SU-DHL-6 (cell line): Measurements from ENCODE around the gene MAP2K3.

ENCODE experiments used
- H2AFZ ChIP-seq: fragments of 200-600 bp; sonication (generic); 2 replicates; pipeline ENCODE4 v1.6.1; 2014; ENCODE audit warnings: low read depth, mild to moderate bottlenecking, moderate library complexity, mixed read lengths, antibody characterized with exemption, low read length; ENCODE audit not compliant: severe bottlenecking
- H3F3A ChIP-seq: fragments of 200-600 bp; shearing (Covaris generic); 2 replicates; pipeline ENCODE4 v1.6.0; 2016; ENCODE audit warnings: antibody characterized with exemption, mild to moderate bottlenecking; ENCODE audit not compliant: insufficient read depth
- H3K27ac ChIP-seq: fragments of 200-600 bp; sonication (generic); 2 replicates; pipeline ENCODE4 v1.5.1; 2016; ENCODE audit warnings: low read depth, mild to moderate bottlenecking, low read length, moderate library complexity, mixed read lengths
- H3K27me3 ChIP-seq: fragments of 200-600 bp; sonication (generic), shearing (Covaris generic); 2 replicates; pipeline ENCODE4 v1.6.0; 2014; ENCODE audit warnings: mild to moderate bottlenecking, low read length
- H3K36me3 ChIP-seq: fragments of 200-600 bp; sonication (generic); 2 replicates; pipeline ENCODE4 v1.6.1; 2014; ENCODE audit warnings: mild to moderate bottlenecking, low read length, mixed read lengths
- H3K4me2 ChIP-seq: fragments of 300-600, 200-600 bp; shearing (Covaris generic), sonication (generic); 2 replicates; pipeline ENCODE4 v1.6.0; 2014; ENCODE audit warnings: low read length, low read depth, mild to moderate bottlenecking; ENCODE audit not compliant: poor library complexity, severe bottlenecking
- H3K4me3 ChIP-seq: fragments of 200-600 bp; sonication (generic); 2 replicates; pipeline ENCODE4 v1.5.1; 2014; ENCODE audit warnings: antibody characterized with exemption, low read length, mild to moderate bottlenecking, mixed read lengths; ENCODE audit not compliant: insufficient read depth, poor library complexity, severe bottlenecking
- H3K79me2 ChIP-seq: fragments of 200-600 bp; sonication (generic); 2 replicates; pipeline ENCODE4 v1.6.1; 2014; ENCODE audit warnings: mild to moderate bottlenecking, low read length, moderate library complexity; ENCODE audit not compliant: insufficient read depth
- H3K9ac ChIP-seq: fragments of 200-600 bp; sonication (generic); 2 replicates; pipeline ENCODE4 v1.7.0; 2014; ENCODE audit warnings: mild to moderate bottlenecking, low read length
- H3K9me2 ChIP-seq: fragments of 200-600 bp; sonication (generic); replicated peaks from 2 replicates; pipeline ENCODE4 v1.6.1; 2014; ENCODE audit warnings: low read length; ENCODE audit not compliant: insufficient read depth
- H3K9me3 ChIP-seq: fragments of 200-600 bp; sonication (generic); 2 replicates; pipeline ENCODE4 v1.6.1; 2014; ENCODE audit warnings: low read length, mixed read lengths; ENCODE audit not compliant: insufficient read depth
- H4K20me1 ChIP-seq: fragments of 200-600 bp; sonication (generic); 2 replicates; pipeline ENCODE4 v1.6.1; 2014; ENCODE audit warnings: low read depth, mild to moderate bottlenecking, antibody characterized with exemption, low read length, moderate library complexity, mixed read lengths
- EZH2phosphoT487 ChIP-seq: fragments of 200-600 bp; sonication (generic), shearing (Covaris generic); conservative IDR thresholded peaks from 2 replicates; pipeline ENCODE4 v1.6.1; 2018; ENCODE audit warnings: mild to moderate bottlenecking, antibody characterized with exemption, low read length, moderate library complexity, mixed read lengths
- TF ChIP-seq, protein P1 (sequence below): fragments of 200-600 bp; sonication (generic); IDR thresholded peaks from one replicate; pipeline ENCODE4 v1.5.1; 2017; ENCODE audit warnings: antibody characterized with exemption, mild to moderate bottlenecking, low read length, moderate library complexity; ENCODE audit not compliant: insufficient read depth, poor library complexity, severe bottlenecking

The MAP2K3 gene

DNA sequence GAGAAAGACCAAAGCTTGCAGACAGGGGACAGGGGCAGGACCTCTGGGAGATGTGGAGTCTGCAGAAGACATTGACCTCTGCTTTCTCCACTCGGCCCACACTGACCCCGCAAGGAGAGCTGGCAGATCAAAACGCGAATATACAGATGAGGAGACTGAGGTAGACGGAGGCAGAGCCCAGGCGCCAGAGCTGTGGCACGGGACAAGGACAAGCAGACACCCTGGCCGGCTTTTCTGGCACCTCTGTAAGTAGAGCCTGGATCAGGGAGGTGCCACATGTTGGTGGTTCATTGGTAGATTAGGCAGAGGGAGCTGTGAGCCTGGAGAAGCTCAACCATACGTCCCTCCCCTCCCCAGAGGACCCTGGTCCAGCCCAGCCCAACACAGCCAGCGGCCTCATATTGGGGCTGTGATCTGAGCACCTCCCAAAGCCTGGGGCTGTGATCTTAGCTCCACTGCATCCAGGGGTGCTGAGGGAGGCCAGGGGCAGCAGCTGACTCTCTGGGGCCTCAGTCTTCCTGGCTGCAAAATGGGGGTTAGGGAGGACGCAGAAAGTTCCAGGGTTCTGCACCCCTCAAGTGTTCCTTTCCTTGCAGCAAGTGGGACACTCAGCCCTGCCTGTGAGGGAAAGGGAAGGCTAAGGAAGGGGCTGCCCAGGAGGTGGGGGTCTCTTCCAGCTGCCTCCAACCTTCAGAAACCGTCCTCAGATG is 35.3 kb upstream of the MAP2K3 start:
- H3K9me3 ChIP-seq, result no peaks in the 10 kb centered on the region
- H4K20me1 ChIP-seq, result no peaks in the 10 kb centered on the region
- no peak overlapping the region for H3K27ac ChIP-seq
- no peak overlapping the region for H2AFZ ChIP-seq
- H3K4me3 ChIP-seq, result no peak overlapping the region
- H3K36me3 ChIP-seq, result no peaks in the 10 kb centered on the region
- no peaks in the 10 kb centered on the region for H3K27me3 ChIP-seq
- H3K9me2 ChIP-seq, result no peaks in the 10 kb centered on the region
- no peak overlapping the region for H3K9ac ChIP-seq
- no peaks in the 10 kb centered on the region for H3F3A ChIP-seq
- no peaks in the 10 kb centered on the region for H3K79me2 ChIP-seq
- TF ChIP-seq, protein P1, sequence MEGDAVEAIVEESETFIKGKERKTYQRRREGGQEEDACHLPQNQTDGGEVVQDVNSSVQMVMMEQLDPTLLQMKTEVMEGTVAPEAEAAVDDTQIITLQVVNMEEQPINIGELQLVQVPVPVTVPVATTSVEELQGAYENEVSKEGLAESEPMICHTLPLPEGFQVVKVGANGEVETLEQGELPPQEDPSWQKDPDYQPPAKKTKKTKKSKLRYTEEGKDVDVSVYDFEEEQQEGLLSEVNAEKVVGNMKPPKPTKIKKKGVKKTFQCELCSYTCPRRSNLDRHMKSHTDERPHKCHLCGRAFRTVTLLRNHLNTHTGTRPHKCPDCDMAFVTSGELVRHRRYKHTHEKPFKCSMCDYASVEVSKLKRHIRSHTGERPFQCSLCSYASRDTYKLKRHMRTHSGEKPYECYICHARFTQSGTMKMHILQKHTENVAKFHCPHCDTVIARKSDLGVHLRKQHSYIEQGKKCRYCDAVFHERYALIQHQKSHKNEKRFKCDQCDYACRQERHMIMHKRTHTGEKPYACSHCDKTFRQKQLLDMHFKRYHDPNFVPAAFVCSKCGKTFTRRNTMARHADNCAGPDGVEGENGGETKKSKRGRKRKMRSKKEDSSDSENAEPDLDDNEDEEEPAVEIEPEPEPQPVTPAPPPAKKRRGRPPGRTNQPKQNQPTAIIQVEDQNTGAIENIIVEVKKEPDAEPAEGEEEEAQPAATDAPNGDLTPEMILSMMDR, result no peak
- TF ChIP-seq EZH2phosphoT487, result no peak
- no peak overlapping the region for H3K4me2 ChIP-seq

DNA sequence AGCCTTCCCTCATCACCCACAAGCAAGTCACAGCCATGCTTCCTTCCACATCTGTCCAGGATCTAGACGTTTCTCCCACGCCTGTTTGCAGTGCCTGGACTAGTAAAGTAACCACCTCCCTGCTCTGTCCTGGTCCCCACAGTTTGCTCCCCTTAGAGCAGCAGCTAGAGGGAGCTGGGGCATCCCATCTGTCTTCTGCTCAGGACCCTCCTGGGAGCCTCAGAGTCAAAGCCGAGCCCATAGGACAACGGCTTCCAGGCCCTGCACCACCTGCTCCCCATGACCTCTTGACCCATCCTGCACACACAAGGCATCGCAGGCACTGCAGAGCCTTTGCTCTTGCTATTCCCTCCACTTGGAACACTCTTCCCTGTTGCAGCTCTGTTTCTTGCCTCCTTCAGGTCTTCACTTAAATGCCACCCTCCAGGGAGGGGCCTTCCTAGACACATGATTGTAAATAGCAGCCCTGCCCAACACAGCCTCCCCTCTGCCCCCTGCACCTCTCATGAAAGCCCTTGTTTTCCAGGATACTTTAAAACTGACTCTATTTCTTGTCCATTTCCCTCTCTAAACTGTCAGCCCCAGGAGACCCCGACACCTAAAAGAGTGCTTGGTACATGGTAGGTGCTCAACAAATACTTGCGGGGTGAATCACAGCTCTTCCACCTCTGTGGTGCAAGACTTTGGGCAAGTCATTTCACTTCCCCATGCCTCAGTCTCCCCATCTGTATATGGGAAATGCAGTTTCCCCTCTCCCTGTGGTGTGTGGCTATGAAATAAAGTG is 34.4 kb upstream of the MAP2K3 start:
- H4K20me1 ChIP-seq, result no peaks in the 10 kb centered on the region
- TF ChIP-seq, protein P1, result no peak
- TF ChIP-seq EZH2phosphoT487, result no peak
- no peaks in the 10 kb centered on the region for H3K9me3 ChIP-seq
- no peak overlapping the region for H3K9ac ChIP-seq
- H3K79me2 ChIP-seq, result no peaks in the 10 kb centered on the region
- H3K4me3 ChIP-seq, result no peak overlapping the region
- H3F3A ChIP-seq, result no peaks in the 10 kb centered on the region
- no peaks in the 10 kb centered on the region for H3K9me2 ChIP-seq
- H3K4me2 ChIP-seq, result no peak overlapping the region
- no peaks in the 10 kb centered on the region for H3K27me3 ChIP-seq
- H3K27ac ChIP-seq, result no peak overlapping the region
- no peaks in the 10 kb centered on the region for H3K36me3 ChIP-seq
- no peak overlapping the region for H2AFZ ChIP-seq

DNA sequence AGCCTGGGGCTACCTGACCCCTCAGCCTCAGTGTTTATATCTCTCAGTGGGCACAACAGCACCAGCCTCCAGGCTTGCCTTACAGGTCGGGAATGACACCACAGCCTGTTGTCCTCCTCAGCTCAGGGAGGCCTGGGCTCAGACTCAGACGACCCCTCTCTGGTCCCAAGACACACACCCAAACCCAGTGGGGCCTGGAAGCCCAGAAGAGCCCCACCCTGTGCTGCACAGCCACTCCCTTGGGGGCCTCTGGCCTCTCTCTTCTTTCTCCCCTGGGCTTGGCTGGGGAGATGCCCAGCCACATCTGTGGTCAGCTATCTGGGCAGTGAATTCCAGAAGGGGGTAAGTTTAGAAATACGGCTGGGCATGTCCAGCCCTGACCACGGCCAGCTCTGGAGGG is 33.7 kb upstream of the MAP2K3 start:
- H3K9ac ChIP-seq, result no peak overlapping the region
- no peaks in the 10 kb centered on the region for H3K27me3 ChIP-seq
- no peaks in the 10 kb centered on the region for H3K79me2 ChIP-seq
- H3K4me3 ChIP-seq, result no peak overlapping the region
- H3K27ac ChIP-seq, result no peak overlapping the region
- H3F3A ChIP-seq, result no peaks in the 10 kb centered on the region
- no peak overlapping the region for H3K4me2 ChIP-seq
- H3K9me2 ChIP-seq, result no peaks in the 10 kb centered on the region
- TF ChIP-seq, protein P1, result no peak
- no peak for TF ChIP-seq EZH2phosphoT487
- no peaks in the 10 kb centered on the region for H4K20me1 ChIP-seq
- no peak overlapping the region for H2AFZ ChIP-seq
- H3K9me3 ChIP-seq, result no peaks in the 10 kb centered on the region
- no peaks in the 10 kb centered on the region for H3K36me3 ChIP-seq
